DOHH2 (cell line): Measurements from ENCODE around the gene PDCL2.

Source experiments
- EZH2phosphoT487 ChIP-seq: fragments of 200-600 bp; sonication (generic); IDR thresholded peaks from 2 replicates; pipeline ENCODE4 v1.6.1; 2017; ENCODE audit warnings: borderline replicate concordance, mild to moderate bottlenecking, antibody characterized with exemption, low read length, moderate library complexity, mixed read lengths
- TF ChIP-seq, protein P1 (sequence below): fragments of 200-600 bp; sonication (generic); IDR thresholded peaks from one replicate; pipeline ENCODE4 v1.5.1; 2014; ENCODE audit warnings: antibody characterized with exemption, mild to moderate bottlenecking, low read depth, low read length; ENCODE audit not compliant: poor library complexity, severe bottlenecking

DNA sequence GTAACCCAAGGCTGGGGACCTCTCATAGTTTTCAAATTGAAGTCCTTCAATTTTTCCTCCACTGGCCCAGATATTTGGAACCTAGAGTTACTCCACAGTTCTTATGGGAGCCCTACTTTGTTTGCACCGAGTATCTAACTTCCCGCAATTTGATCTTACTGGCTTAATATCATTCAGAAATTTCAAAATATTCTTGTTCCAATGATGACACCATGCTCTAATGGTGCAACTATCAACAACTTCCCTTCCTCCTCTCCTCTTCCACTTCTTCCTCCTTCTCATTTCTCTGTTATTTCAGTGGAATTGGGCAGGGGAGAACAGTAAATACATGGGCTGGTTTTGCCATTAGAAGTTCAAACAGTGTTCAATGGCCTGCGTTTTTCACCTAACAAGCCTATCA lies 20.2 kb downstream of the PDCL2 start:
- TF ChIP-seq, protein P1, sequence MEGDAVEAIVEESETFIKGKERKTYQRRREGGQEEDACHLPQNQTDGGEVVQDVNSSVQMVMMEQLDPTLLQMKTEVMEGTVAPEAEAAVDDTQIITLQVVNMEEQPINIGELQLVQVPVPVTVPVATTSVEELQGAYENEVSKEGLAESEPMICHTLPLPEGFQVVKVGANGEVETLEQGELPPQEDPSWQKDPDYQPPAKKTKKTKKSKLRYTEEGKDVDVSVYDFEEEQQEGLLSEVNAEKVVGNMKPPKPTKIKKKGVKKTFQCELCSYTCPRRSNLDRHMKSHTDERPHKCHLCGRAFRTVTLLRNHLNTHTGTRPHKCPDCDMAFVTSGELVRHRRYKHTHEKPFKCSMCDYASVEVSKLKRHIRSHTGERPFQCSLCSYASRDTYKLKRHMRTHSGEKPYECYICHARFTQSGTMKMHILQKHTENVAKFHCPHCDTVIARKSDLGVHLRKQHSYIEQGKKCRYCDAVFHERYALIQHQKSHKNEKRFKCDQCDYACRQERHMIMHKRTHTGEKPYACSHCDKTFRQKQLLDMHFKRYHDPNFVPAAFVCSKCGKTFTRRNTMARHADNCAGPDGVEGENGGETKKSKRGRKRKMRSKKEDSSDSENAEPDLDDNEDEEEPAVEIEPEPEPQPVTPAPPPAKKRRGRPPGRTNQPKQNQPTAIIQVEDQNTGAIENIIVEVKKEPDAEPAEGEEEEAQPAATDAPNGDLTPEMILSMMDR, result no peak
- TF ChIP-seq EZH2phosphoT487, result no peak
